A673 (cell line): Measurements from ENCODE around the gene FGF14. TPM values are rescaled to one million over a fixed set of nuclear protein-coding genes. Genes with fewer than 3 reads are reported as not detected.

ENCODE experiments used
- BruUV-seq: library from RNA; stranded (reverse); fragments of 400-500 nt; replicated peaks from 2 replicates; lab custom pipeline; 2021; lab: Mats Ljungman, UMichigan
- CTCF ChIA-PET: fragments of 300-600 bp; sonication (Branson Sonifier 250); formaldehyde crosslinking; loops from one replicate; lab custom pipeline; 2022; ENCODE audit warnings: antibody characterized with exemption; lab: Charles Lee
- POLR2A ChIA-PET: fragments of 300-600 bp; sonication (Branson Sonifier 250); formaldehyde crosslinking; loops from one replicate; lab custom pipeline; 2022; ENCODE audit warnings: antibody characterized with exemption; ENCODE audit not compliant: low non-redundant PET; lab: Charles Lee
- DNase-seq: peaks from one replicate; pipeline ENCODE4 v3.0.0-alpha.2; 2015; ENCODE audit warnings: low spot score
- H3K27ac ChIP-seq: fragments of 200-600 bp; sonication (generic); 2 replicates; pipeline ENCODE4 v1.5.1; 2016; ENCODE audit warnings: mixed run types, low read depth, mild to moderate bottlenecking, mixed read lengths, antibody characterized with exemption, low read length; ENCODE audit not compliant: poor library complexity, severe bottlenecking
- H3K27me3 ChIP-seq: fragments of 200-600 bp; sonication (generic); replicated peaks from 2 replicates; pipeline ENCODE4 v1.6.1; 2017; ENCODE audit warnings: mixed run types, low read depth, mild to moderate bottlenecking, mixed read lengths, antibody characterized with exemption, low read length; ENCODE audit not compliant: insufficient read depth, poor library complexity
- H3K36me3 ChIP-seq: fragments of 200-600 bp; sonication (generic); 2 replicates; pipeline ENCODE4 v1.6.1; 2016; ENCODE audit warnings: mixed run types, mild to moderate bottlenecking, mixed read lengths, antibody characterized with exemption, low read length; ENCODE audit not compliant: insufficient read depth, poor library complexity, severe bottlenecking
- H3K4me1 ChIP-seq: fragments of 200-600 bp; sonication (generic); 2 replicates; pipeline ENCODE4 v1.6.1; 2017; ENCODE audit warnings: mixed run types, mild to moderate bottlenecking, mixed read lengths, antibody characterized with exemption, low read length; ENCODE audit not compliant: insufficient read depth, poor library complexity, severe bottlenecking
- H3K4me3 ChIP-seq: fragments of 200-600 bp; sonication (generic); 2 replicates; pipeline ENCODE4 v1.5.1; 2016; ENCODE audit warnings: low read depth, mixed run types, mild to moderate bottlenecking, mixed read lengths, low read length; ENCODE audit not compliant: poor library complexity, severe bottlenecking
- H3K9me3 ChIP-seq: fragments of 200-600 bp; sonication (generic); 2 replicates; pipeline ENCODE4 v1.6.1; 2016; ENCODE audit warnings: mixed run types, low read depth, mild to moderate bottlenecking, mixed read lengths, antibody characterized with exemption, low read length; ENCODE audit not compliant: poor library complexity, severe bottlenecking
- CTCF ChIP-seq: fragments of 300-800, 200-600 bp; sonication (generic); conservative IDR thresholded peaks from 2 replicates; pipeline ENCODE4 v1.5.1; 2017; ENCODE audit warnings: low read depth, mild to moderate bottlenecking, antibody characterized with exemption, low read length, moderate library complexity, mixed read lengths
- EZH2 ChIP-seq: fragments of 200-600 bp; sonication (generic); IDR thresholded peaks from 2 replicates; pipeline ENCODE4 v1.6.1; 2017; ENCODE audit warnings: borderline replicate concordance, low read depth, mild to moderate bottlenecking, mixed read lengths, antibody characterized with exemption, low read length; ENCODE audit not compliant: poor library complexity, severe bottlenecking
- intact Hi-C: fragments of 100-400 bp; cut with micrococcal nuclease; formaldehyde crosslinking; loops from one replicate; pipeline ENCODE4 v1.10.0; 2022; ENCODE audit not compliant: unreplicated experiment
- total RNA-seq: library from RNA; stranded (reverse); gene quantifications from 2 replicates; pipeline ENCODE4 v1.2.3, GENCODE V29; 2021

The FGF14 gene
- total RNA-seq, 1 experiment from 2014 or later, result 19.7 TPM

- BruUV-seq, result no TSS peak
- ChIA-PET POLR2A (no interaction called here), CTCF (no interaction called here)
- H3K27ac ChIP-seq, result no peak overlapping the region
- no peak overlapping the region for H3K4me3 ChIP-seq
- no peaks in the 10 kb centered on the region for H3K4me1 ChIP-seq
- H3K27me3 ChIP-seq, result no peaks in the 10 kb centered on the region
- no peak for DNase-seq
- H3K36me3 ChIP-seq, result no peaks in the 10 kb centered on the region
- H3K9me3 ChIP-seq, result no peaks in the 10 kb centered on the region
- no peak for TF ChIP-seq EZH2
- TF ChIP-seq CTCF, result no peak
- intact Hi-C loops, result no loop called here
These were observed 232.3 kb downstream of the FGF14 start for GRCh38 chr13:102169471-102170015.

GRCh38 chr13:102152790-102153189 lies 249.1 kb downstream of the FGF14 start:
- Histone ChIP-seq H3K27me3 (no peaks in the 10 kb centered on the region), H3K4me3 (no peak overlapping the region), H3K27ac (no peak overlapping the region), H3K4me1 (no peaks in the 10 kb centered on the region), H3K36me3 (no peaks in the 10 kb centered on the region), H3K9me3 (no peaks in the 10 kb centered on the region)
- intact Hi-C loops, result no loop called here
- no peak for DNase-seq
- TF ChIP-seq EZH2 (no peak), CTCF (no peak)
- ChIA-PET CTCF (interaction anchor here (0.6 kb wide), 1 partner anchor 1023 kb away, joined by 7 read pairs; no protein-coding TSS in a partner anchor), POLR2A (no interaction called here)
- BruUV-seq, result no TSS peak

GRCh38 chr13:102147353-102147752 lies 254.5 kb downstream of the FGF14 start:
- POLR2A ChIA-PET, result no interaction called here

More at GRCh38 chr13:102147353-102147752, 254.5 kb downstream of the FGF14 start:
- Histone ChIP-seq H3K36me3 (no peaks in the 10 kb centered on the region), H3K27ac (no peak overlapping the region), H3K27me3 (no peaks in the 10 kb centered on the region), H3K9me3 (no peaks in the 10 kb centered on the region), H3K4me1 (no peaks in the 10 kb centered on the region), H3K4me3 (no peak overlapping the region)
- DNase-seq, result no peak
- CTCF ChIA-PET, result no interaction called here
- BruUV-seq, result no TSS peak
- TF ChIP-seq EZH2 (no peak), CTCF (no peak)
- intact Hi-C loops, result loop anchor here (10.0 kb wide), 1 partner anchor 203 kb away; no protein-coding TSS in a partner anchor
